MM.1S (cell line): ENCODE measurements around the gene NT5M.

Experiments used
- DNase-seq: peaks from one replicate; pipeline ENCODE4 v3.0.0-alpha.2; 2015
- H2AFZ ChIP-seq: fragments of 300-600 bp; sonication (generic); 2 replicates; pipeline ENCODE4 v1.6.0; 2016; ENCODE audit warnings: antibody characterized with exemption, low read length
- H3F3A ChIP-seq: fragments of 300-600 bp; sonication (generic); 2 replicates; pipeline ENCODE4 v1.6.1; 2016; ENCODE audit warnings: mild to moderate bottlenecking, antibody characterized with exemption, low read length, moderate library complexity, mixed read lengths; ENCODE audit not compliant: insufficient read depth
- H3K27ac ChIP-seq: fragments of 300-600 bp; sonication (generic); 2 replicates; pipeline ENCODE4 v1.5.1; 2016; ENCODE audit warnings: mild to moderate bottlenecking, low read length
- H3K27me3 ChIP-seq: fragments of 300-600 bp; sonication (generic); replicated peaks from 2 replicates; pipeline ENCODE4 v1.6.0; 2016; ENCODE audit warnings: low read length; ENCODE audit not compliant: insufficient read depth
- H3K36me3 ChIP-seq: fragments of 300-600 bp; sonication (generic); replicated peaks from 2 replicates; pipeline ENCODE4 v1.6.1; 2016; ENCODE audit warnings: mild to moderate bottlenecking, low read length, mixed read lengths; ENCODE audit not compliant: insufficient read depth
- H3K4me1 ChIP-seq: fragments of 300-600 bp; sonication (generic); 2 replicates; pipeline ENCODE4 v1.6.1; 2016; ENCODE audit warnings: low read length, mixed read lengths
- H3K4me2 ChIP-seq: fragments of 300-600 bp; sonication (generic); 2 replicates; pipeline ENCODE4 v1.6.0; 2016; ENCODE audit warnings: low read depth, low read length
- H3K4me3 ChIP-seq: fragments of 300-600 bp; sonication (generic); 2 replicates; pipeline ENCODE4 v1.5.1; 2016; ENCODE audit warnings: low read length, mixed read lengths
- H3K79me2 ChIP-seq: fragments of 300-600 bp; sonication (generic); 2 replicates; pipeline ENCODE4 v1.6.1; 2016; ENCODE audit warnings: mixed run types, low read length, mixed read lengths
- H3K9ac ChIP-seq: fragments of 300-600 bp; sonication (generic); 2 replicates; pipeline ENCODE4 v1.6.1; 2016; ENCODE audit warnings: low read length, mixed read lengths
- H3K9me2 ChIP-seq: fragments of 300-600 bp; sonication (generic); replicated peaks from 2 replicates; pipeline ENCODE4 v1.6.1; 2016; ENCODE audit warnings: mild to moderate bottlenecking, low read length, mixed read lengths; ENCODE audit not compliant: insufficient read depth
- H3K9me3 ChIP-seq: fragments of 300-600 bp; sonication (generic); replicated peaks from 2 replicates; pipeline ENCODE4 v1.6.1; 2016; ENCODE audit warnings: mild to moderate bottlenecking, low read length, mixed read lengths; ENCODE audit not compliant: insufficient read depth
- H4K20me1 ChIP-seq: fragments of 300-600 bp; sonication (generic); 2 replicates; pipeline ENCODE4 v1.6.1; 2016; ENCODE audit warnings: mild to moderate bottlenecking, low read length, moderate library complexity, mixed read lengths; ENCODE audit not compliant: insufficient read depth
- EZH2 ChIP-seq: fragments of 300-600 bp; sonication (generic); optimal IDR thresholded peaks from 2 replicates; pipeline ENCODE3; 2017; ENCODE audit warnings: low read depth, mild to moderate bottlenecking, antibody characterized with exemption, low read length, mixed read lengths
- EZH2phosphoT487 ChIP-seq: fragments of 300-600 bp; sonication (generic); IDR thresholded peaks from 2 replicates; pipeline ENCODE4 v1.6.1; 2018; ENCODE audit warnings: antibody characterized with exemption, low read length
- TF ChIP-seq, protein P1 (sequence below): fragments of 300-600 bp; sonication (generic); IDR thresholded peaks from 2 replicates; pipeline ENCODE4 v1.5.1; 2016; ENCODE audit warnings: antibody characterized with exemption, low read length, mixed read lengths

NT5M gene

DNA sequence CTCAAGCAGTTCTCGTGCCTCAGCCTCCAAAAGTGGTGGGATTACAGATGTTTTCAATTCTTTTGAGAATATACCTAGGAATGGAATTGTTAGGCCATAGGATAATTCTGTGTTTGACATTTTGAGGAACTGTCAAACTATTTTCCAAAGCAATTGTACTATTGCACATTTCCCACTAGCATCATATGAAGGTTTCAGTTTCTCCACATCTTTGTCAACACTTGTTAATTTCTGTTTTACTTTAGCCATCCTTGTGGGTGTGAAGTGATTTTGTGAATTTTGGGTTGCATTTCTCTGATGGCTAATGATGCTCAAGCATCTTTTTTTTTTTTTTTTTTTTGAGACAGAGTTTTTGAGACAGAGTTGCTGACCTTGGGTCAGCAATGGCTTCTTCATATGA, 6.2 kb downstream of the NT5M start:
- H3K4me2 ChIP-seq: no peak overlapping the region
- 0 out of 2 replicates have a peak, but pooled peaks cover 3% of the 10 kb centered on the region for H3K79me2 ChIP-seq
- no peaks in the 10 kb centered on the region for H4K20me1 ChIP-seq
- H3K4me1 ChIP-seq: peaks cover 13% of the 10 kb centered on the region
- H3K36me3 ChIP-seq: no peaks in the 10 kb centered on the region
- H3K4me3 ChIP-seq: no peak overlapping the region
- DNase-seq: no peak
- H3K27me3 ChIP-seq: no peaks in the 10 kb centered on the region
- H3K9me2 ChIP-seq: no peaks in the 10 kb centered on the region
- H3F3A ChIP-seq: peaks cover 17% of the 10 kb centered on the region
- no peak overlapping the region for H3K9ac ChIP-seq
- TF ChIP-seq EZH2phosphoT487 (no peak), EZH2 (no peak)
- TF ChIP-seq, protein P1, sequence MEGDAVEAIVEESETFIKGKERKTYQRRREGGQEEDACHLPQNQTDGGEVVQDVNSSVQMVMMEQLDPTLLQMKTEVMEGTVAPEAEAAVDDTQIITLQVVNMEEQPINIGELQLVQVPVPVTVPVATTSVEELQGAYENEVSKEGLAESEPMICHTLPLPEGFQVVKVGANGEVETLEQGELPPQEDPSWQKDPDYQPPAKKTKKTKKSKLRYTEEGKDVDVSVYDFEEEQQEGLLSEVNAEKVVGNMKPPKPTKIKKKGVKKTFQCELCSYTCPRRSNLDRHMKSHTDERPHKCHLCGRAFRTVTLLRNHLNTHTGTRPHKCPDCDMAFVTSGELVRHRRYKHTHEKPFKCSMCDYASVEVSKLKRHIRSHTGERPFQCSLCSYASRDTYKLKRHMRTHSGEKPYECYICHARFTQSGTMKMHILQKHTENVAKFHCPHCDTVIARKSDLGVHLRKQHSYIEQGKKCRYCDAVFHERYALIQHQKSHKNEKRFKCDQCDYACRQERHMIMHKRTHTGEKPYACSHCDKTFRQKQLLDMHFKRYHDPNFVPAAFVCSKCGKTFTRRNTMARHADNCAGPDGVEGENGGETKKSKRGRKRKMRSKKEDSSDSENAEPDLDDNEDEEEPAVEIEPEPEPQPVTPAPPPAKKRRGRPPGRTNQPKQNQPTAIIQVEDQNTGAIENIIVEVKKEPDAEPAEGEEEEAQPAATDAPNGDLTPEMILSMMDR: no peak
- no peak overlapping the region for H2AFZ ChIP-seq
- no peak overlapping the region for H3K27ac ChIP-seq
- no peaks in the 10 kb centered on the region for H3K9me3 ChIP-seq

GRCh38 chr17:17313350-17313991, 10.3 kb downstream of the NT5M start:
- no peaks in the 10 kb centered on the region for H3K9me2 ChIP-seq
- H4K20me1 ChIP-seq: no peaks in the 10 kb centered on the region
- no peaks in the 10 kb centered on the region for H3K36me3 ChIP-seq
- TF ChIP-seq, protein P1: peak; percentile 90
- no peak for TF ChIP-seq EZH2
- no peak for TF ChIP-seq EZH2phosphoT487
- H3K9ac ChIP-seq: no peak overlapping the region
- no peaks in the 10 kb centered on the region for H3K27me3 ChIP-seq
- H3K27ac ChIP-seq: no peak overlapping the region
- H3F3A ChIP-seq: no peaks in the 10 kb centered on the region
- H3K9me3 ChIP-seq: no peaks in the 10 kb centered on the region
- H3K79me2 ChIP-seq: no peaks in the 10 kb centered on the region
- H3K4me1 ChIP-seq: no peaks in the 10 kb centered on the region
- no peak overlapping the region for H3K4me2 ChIP-seq
- H3K4me3 ChIP-seq: no peak overlapping the region
- H2AFZ ChIP-seq: 0 out of 2 replicates have a peak overlapping the region, but pooled peaks have one; percentile 1
- DNase-seq: peak; percentile 68

DNA sequence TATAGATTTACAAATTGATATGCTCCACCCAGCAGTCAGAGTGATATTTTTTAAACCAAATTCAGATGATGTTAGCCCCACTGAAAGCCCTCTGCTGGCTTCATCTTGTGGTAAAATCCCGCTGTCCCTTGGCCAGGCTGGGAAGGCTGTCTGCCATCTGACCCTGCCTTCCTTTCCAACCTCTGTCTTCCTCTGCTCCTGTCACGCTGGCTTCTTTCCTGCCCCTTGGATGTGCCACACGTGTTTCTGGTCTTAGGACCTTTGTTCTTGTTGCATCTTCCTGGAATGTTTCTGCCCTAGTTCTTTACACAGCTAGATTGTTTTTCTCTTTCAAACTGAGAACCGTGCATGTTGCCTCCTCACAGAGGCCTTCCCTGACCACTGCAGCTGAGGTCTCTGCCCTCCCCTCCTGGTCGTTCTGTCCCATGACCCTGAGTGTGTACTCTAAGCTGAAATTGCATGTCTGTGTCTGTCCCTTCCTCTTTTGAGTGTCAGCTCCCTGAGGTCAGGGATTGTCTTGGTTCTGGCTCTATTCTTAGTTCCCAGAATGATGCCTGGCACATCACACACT, 11.4 kb downstream of the NT5M start:
- Histone ChIP-seq H3K9me2 (no peaks in the 10 kb centered on the region), H3K4me3 (no peak overlapping the region), H3K9me3 (no peaks in the 10 kb centered on the region), H3K4me1 (no peaks in the 10 kb centered on the region), H3F3A (no peaks in the 10 kb centered on the region), H4K20me1 (no peaks in the 10 kb centered on the region), H3K27me3 (no peaks in the 10 kb centered on the region), H3K27ac (no peak overlapping the region), H3K4me2 (no peak overlapping the region), H3K36me3 (no peaks in the 10 kb centered on the region), H2AFZ (no peak overlapping the region), H3K9ac (no peak overlapping the region), H3K79me2 (no peaks in the 10 kb centered on the region)
- TF ChIP-seq, protein P1: no peak
- TF ChIP-seq EZH2: no peak
- no peak for DNase-seq
